Measurements from ENCODE around the gene CARF. TPM values are rescaled to one million over a fixed set of nuclear protein-coding genes. Genes with fewer than 3 reads are reported as not detected.

CARF gene
- total RNA-seq, 1 experiment from 2014 or later, result 6.5 TPM

GRCh38 chr2:202950592-202950991 is 38.5 kb downstream of the CARF start:
- no peak overlapping the region for H3K4me2 ChIP-seq
- H3K27me3 ChIP-seq (ENCODE audit: insufficient read depth, low read depth), result no peaks in the 10 kb centered on the region
- no peaks in the 10 kb centered on the region for H3K36me3 ChIP-seq (ENCODE audit: low read depth)
- H3K4me3 ChIP-seq, result no peak overlapping the region
- H3K4me1 ChIP-seq (replicated peaks; ENCODE audit: insufficient read depth), result no peaks in the 10 kb centered on the region
- no peaks in the 10 kb centered on the region for H4K20me1 ChIP-seq (ENCODE audit: insufficient read depth)
- H3K9me3 ChIP-seq (ENCODE audit: insufficient read depth, low read depth), result no peaks in the 10 kb centered on the region
- no peaks in the 10 kb centered on the region for H3K79me2 ChIP-seq (ENCODE audit: low read depth)
- ChIA-PET POLR2A (ENCODE audit: unreplicated experiment) (no interaction called here), CTCF (no interaction called here)
- no peak for TF ChIP-seq EZH2 (IDR thresholded peaks at IDR 0.05; ENCODE audit: low read depth)
- no peak for TF ChIP-seq CTCF (conservative IDR thresholded peaks at IDR 0.05)
- DNase-seq, result no peak
- H3K27ac ChIP-seq, result no peak overlapping the region
- intact Hi-C loops (cut with micrococcal nuclease; ENCODE audit: unreplicated experiment), result no loop called here
- BruUV-seq (replicated peaks), result no TSS peak
- no peak overlapping the region for H2AFZ ChIP-seq
- no peaks in the 10 kb centered on the region for H3K9me2 ChIP-seq (ENCODE audit: insufficient read depth)
- H3F3A ChIP-seq (ENCODE audit: insufficient read depth, low read depth), result no peaks in the 10 kb centered on the region

- H3K4me1 ChIP-seq (replicated peaks; ENCODE audit: insufficient read depth), result no peaks in the 10 kb centered on the region
- no TSS peak for BruUV-seq (replicated peaks)
- H3K4me2 ChIP-seq, result no peak overlapping the region
- ChIA-PET CTCF (no interaction called here), POLR2A (ENCODE audit: unreplicated experiment) (no interaction called here)
- no peaks in the 10 kb centered on the region for H3K36me3 ChIP-seq (ENCODE audit: low read depth)
- H3F3A ChIP-seq (ENCODE audit: insufficient read depth, low read depth), result no peaks in the 10 kb centered on the region
- H3K9me3 ChIP-seq (ENCODE audit: insufficient read depth, low read depth), result no peaks in the 10 kb centered on the region
- no peak for TF ChIP-seq CTCF (conservative IDR thresholded peaks at IDR 0.05)
- no peak for TF ChIP-seq EZH2 (IDR thresholded peaks at IDR 0.05; ENCODE audit: low read depth)
- H2AFZ ChIP-seq, result no peak overlapping the region
- no peak for DNase-seq
- no peaks in the 10 kb centered on the region for H4K20me1 ChIP-seq (ENCODE audit: insufficient read depth)
- H3K27ac ChIP-seq, result no peak overlapping the region
- H3K9me2 ChIP-seq (ENCODE audit: insufficient read depth), result no peaks in the 10 kb centered on the region
- no peak overlapping the region for H3K4me3 ChIP-seq
- H3K79me2 ChIP-seq (ENCODE audit: low read depth), result no peaks in the 10 kb centered on the region
- no peaks in the 10 kb centered on the region for H3K27me3 ChIP-seq (ENCODE audit: insufficient read depth, low read depth)
- intact Hi-C loops (cut with micrococcal nuclease; ENCODE audit: unreplicated experiment), result no loop called here
Measured at GRCh38 chr2:202960524-202960923, 48.4 kb downstream of the CARF start.

GRCh38 chr2:202963712-202964111 is 51.6 kb downstream of the CARF start:
- H3K79me2 ChIP-seq (ENCODE audit: low read depth), result no peaks in the 10 kb centered on the region
- H3K27me3 ChIP-seq (ENCODE audit: insufficient read depth, low read depth), result no peaks in the 10 kb centered on the region
- no peaks in the 10 kb centered on the region for H3K36me3 ChIP-seq (ENCODE audit: low read depth)
- no peak overlapping the region for H3K27ac ChIP-seq
- ChIA-PET POLR2A (ENCODE audit: unreplicated experiment) (no interaction called here), CTCF (no interaction called here)
- H3K4me3 ChIP-seq, result no peak overlapping the region
- intact Hi-C loops (cut with micrococcal nuclease; ENCODE audit: unreplicated experiment), result no loop called here
- H3K4me1 ChIP-seq (replicated peaks; ENCODE audit: insufficient read depth), result no peaks in the 10 kb centered on the region
- no peak overlapping the region for H3K4me2 ChIP-seq
- DNase-seq, result no peak
- BruUV-seq (replicated peaks), result no TSS peak
- H3K9me2 ChIP-seq (ENCODE audit: insufficient read depth), result no peaks in the 10 kb centered on the region
- TF ChIP-seq CTCF (conservative IDR thresholded peaks at IDR 0.05), result no peak
- TF ChIP-seq EZH2 (IDR thresholded peaks at IDR 0.05; ENCODE audit: low read depth), result no peak
- no peaks in the 10 kb centered on the region for H4K20me1 ChIP-seq (ENCODE audit: insufficient read depth)
- H3K9me3 ChIP-seq (ENCODE audit: insufficient read depth, low read depth), result no peaks in the 10 kb centered on the region
- no peak overlapping the region for H2AFZ ChIP-seq
- H3F3A ChIP-seq (ENCODE audit: insufficient read depth, low read depth), result no peaks in the 10 kb centered on the region

Measured in PC-9 (cell line).